Measurements from ENCODE around the gene ELAVL4.

Gene ELAVL4

GRCh38 chr1:50139339-50140181 is 30.8 kb downstream of the ELAVL4 start:
- no peak overlapping the region for H3K4me3 ChIP-seq (ENCODE audit: low read length)
- TF ChIP-seq CTCF (conservative IDR thresholded peaks at IDR 0.05; ENCODE audit: low read depth, low read length), result no peak
- no peak for DNase-seq (ENCODE audit: low read depth)

- no peak for DNase-seq (ENCODE audit: low read depth)
- no peak for TF ChIP-seq CTCF (conservative IDR thresholded peaks at IDR 0.05; ENCODE audit: low read depth, low read length)
These were observed 31.4 kb downstream of the ELAVL4 start for GRCh38 chr1:50140182-50140447.

GRCh38 chr1:50147191-50147850 is 38.6 kb downstream of the ELAVL4 start:
- DNase-seq (ENCODE audit: low read depth), result no peak
- TF ChIP-seq CTCF (conservative IDR thresholded peaks at IDR 0.05; ENCODE audit: low read depth, low read length), result no peak
- H3K4me3 ChIP-seq (ENCODE audit: low read length), result no peak overlapping the region

More at GRCh38 chr1:50140182-50140447, 31.4 kb downstream of the ELAVL4 start:
- no peak overlapping the region for H3K4me3 ChIP-seq (ENCODE audit: low read length)

GRCh38 chr1:50148142-50148923 is 39.6 kb downstream of the ELAVL4 start:
- no peak overlapping the region for H3K4me3 ChIP-seq (ENCODE audit: low read length)
- DNase-seq (ENCODE audit: low read depth), result no peak
- TF ChIP-seq CTCF (conservative IDR thresholded peaks at IDR 0.05; ENCODE audit: low read depth, low read length), result no peak

- no peak for TF ChIP-seq CTCF (conservative IDR thresholded peaks at IDR 0.05; ENCODE audit: low read depth, low read length)
- no peak overlapping the region for H3K4me3 ChIP-seq (ENCODE audit: low read length)
- no peak for DNase-seq (ENCODE audit: low read depth)
These were observed 43.5 kb downstream of the ELAVL4 start for GRCh38 chr1:50152236-50152635.

GRCh38 chr1:50155541-50155940 is 46.8 kb downstream of the ELAVL4 start:
- H3K4me3 ChIP-seq (ENCODE audit: low read length), result no peak overlapping the region
- no peak for DNase-seq (ENCODE audit: low read depth)
- no peak for TF ChIP-seq CTCF (conservative IDR thresholded peaks at IDR 0.05; ENCODE audit: low read depth, low read length)

Measured in retinal pigment epithelial cell (primary cell).